ENCODE measurements around the gene CCSER1. TPM values are rescaled to one million over a fixed set of nuclear protein-coding genes. Genes with fewer than 3 reads are reported as not detected.

Gene CCSER1
- total RNA-seq, 1 donor, result under 0.01 TPM

DNA sequence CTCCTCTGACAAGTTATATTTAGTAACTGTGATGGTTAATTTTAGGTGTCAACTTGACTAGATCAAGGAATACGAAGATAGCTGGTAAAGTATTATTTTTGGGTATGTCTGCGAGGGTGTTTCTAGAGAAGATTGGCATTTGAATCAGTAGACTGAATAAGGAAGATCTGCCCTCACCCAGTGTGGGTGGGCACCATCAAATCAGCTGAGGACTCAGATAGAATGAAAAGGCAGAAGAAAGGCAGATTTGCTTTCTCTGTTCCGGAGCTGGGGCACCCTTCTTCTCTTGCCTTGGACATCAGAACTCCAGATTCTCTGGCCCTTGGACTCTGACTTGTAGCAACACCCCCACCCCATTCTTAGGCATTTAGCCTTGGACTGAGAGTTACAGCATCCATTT lies 981.6 kb downstream of the CCSER1 start:
- TF ChIP-seq, protein P1, sequence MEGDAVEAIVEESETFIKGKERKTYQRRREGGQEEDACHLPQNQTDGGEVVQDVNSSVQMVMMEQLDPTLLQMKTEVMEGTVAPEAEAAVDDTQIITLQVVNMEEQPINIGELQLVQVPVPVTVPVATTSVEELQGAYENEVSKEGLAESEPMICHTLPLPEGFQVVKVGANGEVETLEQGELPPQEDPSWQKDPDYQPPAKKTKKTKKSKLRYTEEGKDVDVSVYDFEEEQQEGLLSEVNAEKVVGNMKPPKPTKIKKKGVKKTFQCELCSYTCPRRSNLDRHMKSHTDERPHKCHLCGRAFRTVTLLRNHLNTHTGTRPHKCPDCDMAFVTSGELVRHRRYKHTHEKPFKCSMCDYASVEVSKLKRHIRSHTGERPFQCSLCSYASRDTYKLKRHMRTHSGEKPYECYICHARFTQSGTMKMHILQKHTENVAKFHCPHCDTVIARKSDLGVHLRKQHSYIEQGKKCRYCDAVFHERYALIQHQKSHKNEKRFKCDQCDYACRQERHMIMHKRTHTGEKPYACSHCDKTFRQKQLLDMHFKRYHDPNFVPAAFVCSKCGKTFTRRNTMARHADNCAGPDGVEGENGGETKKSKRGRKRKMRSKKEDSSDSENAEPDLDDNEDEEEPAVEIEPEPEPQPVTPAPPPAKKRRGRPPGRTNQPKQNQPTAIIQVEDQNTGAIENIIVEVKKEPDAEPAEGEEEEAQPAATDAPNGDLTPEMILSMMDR (IDR thresholded peaks at IDR 0.05; ENCODE audit: insufficient read depth, low read length), result no peak
- no peak overlapping the region for H3K4me3 ChIP-seq (ENCODE audit: low read depth, low read length)
- no peak for DNase-seq (ENCODE audit: low read depth)

DNA sequence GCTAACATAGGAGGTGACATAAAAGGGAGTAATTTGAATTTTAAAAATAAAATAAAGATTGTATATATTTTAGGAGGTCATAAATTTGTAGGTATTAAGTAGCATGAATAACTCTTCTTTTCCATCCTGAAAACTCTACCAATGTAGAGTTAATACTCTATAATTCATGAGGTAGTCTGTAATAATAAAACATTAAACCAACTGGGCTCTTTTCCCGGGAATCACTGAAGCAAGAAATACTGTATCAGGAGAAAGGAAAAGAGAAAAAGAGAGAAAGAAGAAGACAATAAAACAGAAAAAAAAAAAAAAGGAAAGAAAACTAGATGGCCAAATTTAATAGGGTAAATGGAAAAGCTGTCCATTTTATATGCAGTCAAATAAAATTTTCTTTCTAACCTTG lies 984.4 kb downstream of the CCSER1 start:
- no peak for DNase-seq (ENCODE audit: low read depth)
- TF ChIP-seq, protein P1 (IDR thresholded peaks at IDR 0.05; ENCODE audit: insufficient read depth, low read length), result no peak
- no peak overlapping the region for H3K4me3 ChIP-seq (ENCODE audit: low read depth, low read length)

DNA sequence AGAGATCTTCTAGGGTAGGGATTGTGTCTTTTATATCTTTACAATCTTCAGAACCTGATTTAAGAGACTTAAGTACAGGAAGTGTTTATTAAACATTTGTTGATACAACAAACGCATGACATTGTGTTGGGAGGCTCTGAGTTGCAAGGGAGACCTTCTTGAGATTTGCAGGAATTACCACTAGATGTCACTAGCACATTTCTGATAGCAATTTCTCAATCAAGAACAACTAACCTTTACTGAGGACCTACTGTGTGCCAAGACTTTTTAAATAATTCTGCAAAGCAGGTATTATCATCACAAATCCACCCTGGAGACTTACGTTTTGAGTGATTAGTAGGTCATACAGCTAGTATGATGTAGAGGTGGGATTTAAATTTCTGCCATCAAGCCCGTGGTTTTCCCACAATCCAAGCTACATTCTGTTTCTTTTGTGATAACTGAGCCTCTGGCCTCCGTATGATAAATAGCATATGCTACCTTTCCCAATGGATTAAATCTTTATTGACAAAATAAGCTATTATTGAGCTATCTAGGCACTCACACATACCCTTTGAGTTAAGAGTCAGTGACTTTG lies 986.0 kb downstream of the CCSER1 start:
- TF ChIP-seq, protein P1 (IDR thresholded peaks at IDR 0.05; ENCODE audit: insufficient read depth, low read length), result peak; percentile 46
- H3K4me3 ChIP-seq (ENCODE audit: low read depth, low read length), result no peak overlapping the region
- DNase-seq (ENCODE audit: low read depth), result peak; percentile 34

DNA sequence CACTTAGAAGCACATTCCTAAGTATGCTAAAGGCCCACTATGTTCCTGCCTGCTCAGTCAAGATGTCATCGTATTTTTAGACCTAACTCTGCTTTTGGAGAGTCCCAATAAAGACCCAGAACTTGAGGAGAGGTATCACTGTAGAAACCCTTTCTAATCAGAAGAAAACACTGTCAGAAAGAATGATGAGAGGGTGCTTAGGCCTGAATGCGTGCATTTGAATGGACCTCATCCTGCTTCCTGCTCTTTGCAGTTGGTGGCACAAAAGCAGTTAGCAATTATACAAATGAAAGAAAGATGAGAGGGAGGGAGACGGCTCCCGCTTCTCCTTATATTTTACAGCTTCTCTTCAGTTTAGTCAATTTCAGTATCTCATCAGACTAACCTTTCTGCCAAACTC lies 987.2 kb downstream of the CCSER1 start:
- TF ChIP-seq, protein P1 (IDR thresholded peaks at IDR 0.05; ENCODE audit: insufficient read depth, low read length), result no peak
- DNase-seq (ENCODE audit: low read depth), result no peak
- H3K4me3 ChIP-seq (ENCODE audit: low read depth, low read length), result no peak overlapping the region

DNA sequence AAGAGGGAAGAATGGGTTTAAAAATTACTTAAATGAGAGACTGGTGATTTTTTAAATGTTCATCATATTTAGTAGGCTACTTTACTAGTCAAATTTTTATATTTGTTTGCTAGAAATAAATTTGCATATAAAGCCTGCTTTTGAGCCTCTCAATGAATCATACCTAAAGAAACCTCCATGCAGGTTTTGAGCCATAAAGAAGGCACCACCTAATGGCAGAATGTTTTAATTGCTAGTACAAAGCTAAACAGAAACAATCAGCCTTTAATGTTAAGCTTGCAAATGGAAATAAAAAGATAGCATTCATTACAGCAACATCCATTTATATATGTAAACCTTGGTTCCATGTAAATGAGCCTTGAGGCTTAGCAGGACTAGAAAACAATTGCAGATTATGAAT lies 989.7 kb downstream of the CCSER1 start:
- no peak for DNase-seq (ENCODE audit: low read depth)
- TF ChIP-seq, protein P1 (IDR thresholded peaks at IDR 0.05; ENCODE audit: insufficient read depth, low read length), result no peak
- H3K4me3 ChIP-seq (ENCODE audit: low read depth, low read length), result no peak overlapping the region

DNA sequence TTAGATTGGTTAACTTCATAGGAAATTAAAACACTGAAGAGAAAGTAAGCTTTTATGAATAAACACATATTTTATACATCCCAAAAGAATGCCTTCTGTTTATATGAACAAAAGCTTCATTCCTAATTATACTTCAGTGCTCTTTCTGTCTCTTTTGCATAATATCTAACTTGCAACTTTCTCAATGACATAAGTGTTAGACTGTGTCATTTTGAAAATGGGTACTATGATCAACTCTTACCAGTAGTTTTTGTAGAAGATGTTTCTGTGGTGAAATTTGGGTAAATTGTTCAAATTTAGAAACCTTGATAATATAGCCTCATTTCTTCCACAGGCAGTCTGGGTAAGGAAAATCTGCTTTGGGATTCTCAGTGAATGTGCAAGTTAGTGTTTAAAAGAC lies 991.4 kb downstream of the CCSER1 start:
- TF ChIP-seq, protein P1 (IDR thresholded peaks at IDR 0.05; ENCODE audit: insufficient read depth, low read length), result no peak
- no peak overlapping the region for H3K4me3 ChIP-seq (ENCODE audit: low read depth, low read length)
- no peak for DNase-seq (ENCODE audit: low read depth)

DNA sequence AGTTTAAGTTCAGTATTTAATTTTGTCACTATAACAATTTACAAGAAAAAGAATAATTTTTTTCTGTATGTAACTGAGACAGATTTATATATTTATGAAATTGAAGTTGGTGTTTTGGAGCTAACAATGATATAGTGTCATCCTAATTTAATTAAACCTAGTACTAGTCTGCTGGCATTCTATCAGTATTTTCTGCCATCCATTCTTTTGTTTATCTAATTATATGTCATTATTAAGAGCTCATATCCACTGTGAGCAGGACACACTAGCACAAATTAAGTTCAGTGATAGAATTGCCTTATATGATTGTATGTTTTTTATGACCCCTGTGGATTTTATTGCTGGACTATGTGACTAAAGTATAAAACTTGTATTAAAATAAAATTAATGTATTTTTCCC lies 996.5 kb downstream of the CCSER1 start:
- TF ChIP-seq, protein P1 (IDR thresholded peaks at IDR 0.05; ENCODE audit: insufficient read depth, low read length), result no peak
- no peak for DNase-seq (ENCODE audit: low read depth)
- no peak overlapping the region for H3K4me3 ChIP-seq (ENCODE audit: low read depth, low read length)

All from fibroblast of the aortic adventitia (primary cell).